PC-3 (cell line): ENCODE results near the gene TMED8. TPM values are rescaled to one million over a fixed set of nuclear protein-coding genes. Genes with fewer than 3 reads are reported as not detected.
"Not testable (repeated sequence)": the region's sequence is repeated elsewhere in the genome, so short reads cannot be mapped to it uniquely, and the experiment has no call there.

Source experiments
- ATAC-seq: fragments of 200-7000 bp; cut with Tn5 transposase; 2 replicates; pipeline ENCODE4 v1.9.1; 2020; ENCODE audit warnings: mild to moderate bottlenecking, moderate library complexity
- BruUV-seq: library from RNA; stranded (reverse); fragments of 400-500 nt; replicated peaks from 2 replicates; lab custom pipeline; 2021; lab: Mats Ljungman, UMichigan
- CTCF ChIA-PET: fragments of 300-600 bp; sonication (Branson Sonifier 250); formaldehyde crosslinking; loops from one replicate; lab custom pipeline; 2022; ENCODE audit warnings: antibody characterized with exemption; lab: Charles Lee
- POLR2A ChIA-PET: fragments of 300-600 bp; sonication (Branson Sonifier 250); formaldehyde crosslinking; loops from one replicate; lab custom pipeline; 2022; ENCODE audit warnings: antibody characterized with exemption; ENCODE audit not compliant: unreplicated experiment; lab: Charles Lee
- DNase-seq: peaks from one replicate; pipeline ENCODE4 v3.0.0-alpha.2; 2015
- H2AFZ ChIP-seq: fragments of 300-600 bp; sonication (generic); 2 replicates; pipeline ENCODE4 v1.6.0; 2016; ENCODE audit warnings: antibody characterized with exemption, low read length
- H3F3A ChIP-seq: fragments of 300-600 bp; sonication (generic); one replicate; pipeline ENCODE4 v1.6.0; 2017; ENCODE audit warnings: antibody characterized with exemption, low read length, control low read depth, mild to moderate bottlenecking; ENCODE audit not compliant: unreplicated experiment
- H3K27ac ChIP-seq: fragments of 300-600 bp; sonication (generic); 2 replicates; pipeline ENCODE4 v1.5.1; 2016; ENCODE audit warnings: mild to moderate bottlenecking, low read length
- H3K27me3 ChIP-seq: fragments of 300-600 bp; sonication (generic); 2 replicates; pipeline ENCODE4 v1.6.1; 2016; ENCODE audit warnings: low read length, mixed read lengths
- H3K36me3 ChIP-seq: fragments of 300-600 bp; sonication (generic); 2 replicates; pipeline ENCODE4 v1.6.1; 2016; ENCODE audit warnings: low read depth, mixed run types, low read length, mixed read lengths
- H3K4me1 ChIP-seq: fragments of 300-600 bp; sonication (generic); 2 replicates; pipeline ENCODE4 v1.5.1; 2016; ENCODE audit warnings: low read length; ENCODE audit not compliant: insufficient read depth
- H3K4me2 ChIP-seq: fragments of 300-600 bp; sonication (generic); 2 replicates; pipeline ENCODE4 v1.6.0; 2016; ENCODE audit warnings: low read length
- H3K4me3 ChIP-seq: fragments of 300-600 bp; sonication (generic); 2 replicates; pipeline ENCODE4 v1.5.1; 2016; ENCODE audit warnings: mild to moderate bottlenecking, low read length, mixed read lengths
- H3K79me2 ChIP-seq: fragments of 300-600 bp; sonication (generic); 2 replicates; pipeline ENCODE4 v1.6.1; 2017; ENCODE audit warnings: low read length, mixed read lengths
- H3K9ac ChIP-seq: fragments of 300-600 bp; sonication (generic); 2 replicates; pipeline ENCODE4 v1.6.0; 2016; ENCODE audit warnings: mild to moderate bottlenecking, low read length
- H3K9me2 ChIP-seq: fragments of 300-600 bp; sonication (generic); replicated peaks from 2 replicates; pipeline ENCODE4 v1.6.1; 2016; ENCODE audit warnings: mixed run types, low read length, mixed read lengths
- H3K9me3 ChIP-seq: fragments of 300-600 bp; sonication (generic); 2 replicates; pipeline ENCODE4 v1.6.1; 2016; ENCODE audit warnings: low read length, mixed read lengths
- H4K20me1 ChIP-seq: fragments of 300-600 bp; sonication (generic); 2 replicates; pipeline ENCODE4 v1.6.1; 2016; ENCODE audit warnings: low read length, mixed read lengths
- CTCF ChIP-seq: fragments of 300-600 bp; sonication (generic); conservative IDR thresholded peaks from 2 replicates; pipeline ENCODE4 v1.5.1; 2017; ENCODE audit warnings: antibody characterized with exemption, low read depth, mild to moderate bottlenecking, low read length
- EZH2 ChIP-seq: fragments of 300-600 bp; sonication (generic); IDR thresholded peaks from one replicate; pipeline ENCODE4 v1.6.1; 2017; ENCODE audit warnings: antibody characterized with exemption, mild to moderate bottlenecking, low read length; ENCODE audit not compliant: unreplicated experiment
- EZH2phosphoT487 ChIP-seq: fragments of 300-600 bp; sonication (generic); IDR thresholded peaks from 2 replicates; pipeline ENCODE4 v1.6.1; 2018; ENCODE audit warnings: mild to moderate bottlenecking, antibody characterized with exemption, low read length, borderline replicate concordance
- intact Hi-C: fragments of 100-400 bp; cut with micrococcal nuclease; formaldehyde crosslinking; loops from 2 replicates; pipeline ENCODE4 v1.9.0; 2023
- total RNA-seq: library from RNA; depleted of rRNA; stranded (reverse); fragments of >200 nt; gene quantifications from 2 replicates; pipeline ENCODE4 v1.2.3, GENCODE V29; 2014

The TMED8 gene
- total RNA-seq, 1 experiment from 2014 or later = 16.8 TPM

- ChIA-PET CTCF (no interaction called here), POLR2A (no interaction called here)
- Histone ChIP-seq H3K27ac (no peak overlapping the region), H3K4me1 (no peaks in the 10 kb centered on the region), H3K4me3 (no peak overlapping the region), H3K36me3 (no peaks in the 10 kb centered on the region; the same call in 1 of the 2 replicates), H3K79me2 (no peaks in the 10 kb centered on the region), H3F3A (no peaks in the 10 kb centered on the region), H3K4me2 (no peak overlapping the region), H3K9me2 (no peaks in the 10 kb centered on the region), H3K9ac (no peak overlapping the region), H3K9me3 (no peaks in the 10 kb centered on the region), H2AFZ (no peak overlapping the region), H3K27me3 (no peaks in the 10 kb centered on the region), H4K20me1 (no peaks in the 10 kb centered on the region)
- intact Hi-C loops = no loop called here
- no peak for DNase-seq
- no TSS peak for BruUV-seq
- ATAC-seq = no peak
- TF ChIP-seq EZH2phosphoT487 = no peak
- no peak for TF ChIP-seq EZH2
- no peak for TF ChIP-seq CTCF
Observed at GRCh38 chr14:77337880-77338279, 39.0 kb downstream of the TMED8 start.

- H3K36me3 ChIP-seq, POLR2A ChIA-PET, H3K9me3 ChIP-seq, H3K4me2 ChIP-seq, intact Hi-C loops, H2AFZ ChIP-seq, H3F3A ChIP-seq, H4K20me1 ChIP-seq, ATAC-seq, H3K4me1 ChIP-seq, H3K9ac ChIP-seq, H3K27ac ChIP-seq, H3K4me3 ChIP-seq, BruUV-seq, H3K79me2 ChIP-seq, H3K27me3 ChIP-seq, DNase-seq, H3K9me2 ChIP-seq, CTCF ChIA-PET: not testable (repeated sequence)
Observed at GRCh38 chr14:77337255-77337654, 39.6 kb downstream of the TMED8 start.

- H4K20me1 ChIP-seq = no peaks in the 10 kb centered on the region
- H3K4me2 ChIP-seq = no peak overlapping the region
- no TSS peak for BruUV-seq
- TF ChIP-seq EZH2 (no peak), CTCF (no peak), EZH2phosphoT487 (no peak)
- no peaks in the 10 kb centered on the region; the same call in 1 of the 2 replicates for H3K36me3 ChIP-seq
- no peaks in the 10 kb centered on the region for H3K27me3 ChIP-seq
- DNase-seq (no peak), ATAC-seq (no peak)
- no peaks in the 10 kb centered on the region for H3K4me1 ChIP-seq
- intact Hi-C loops = no loop called here
- no peaks in the 10 kb centered on the region for H3K9me3 ChIP-seq
- no peaks in the 10 kb centered on the region for H3K9me2 ChIP-seq
- ChIA-PET CTCF (no interaction called here), POLR2A (no interaction called here)
- no peaks in the 10 kb centered on the region for H3F3A ChIP-seq
- H3K79me2 ChIP-seq = no peaks in the 10 kb centered on the region
- no peak overlapping the region for H3K9ac ChIP-seq
- no peak overlapping the region for H3K4me3 ChIP-seq
- no peak overlapping the region for H2AFZ ChIP-seq
- H3K27ac ChIP-seq = no peak overlapping the region
Observed at GRCh38 chr14:77335576-77335975, 41.3 kb downstream of the TMED8 start.
